ENCODE data around the gene TRPM3. TPM values are rescaled to one million over a fixed set of nuclear protein-coding genes. Genes with fewer than 3 reads are reported as not detected.

The TRPM3 gene
- total and polyA plus RNA-seq, 9 of the 15 experiments (the other 6 are each of a cell fraction or from before 2014, with no cell fraction given): 0.04 TPM; not detected in 8

GRCh38 chr9:70642341-70642740 is 479.1 kb downstream of the TRPM3 start:
- intact Hi-C loops (cut with micrococcal nuclease) (loop anchor here (5.0 kb wide), 1 partner anchor 285 kb away; no protein-coding TSS in a partner anchor), in situ Hi-C loops (cut with MboI) (no loop called here)
- no peaks in the 10 kb centered on the region for H3K9me1 ChIP-seq (ENCODE audit: control insufficient read depth, insufficient read depth, low read length)
- no peak overlapping the region for H2AFZ ChIP-seq (ENCODE audit: low read depth, low read length)
- POLR2A ChIA-PET: no interaction called here
- no peaks in the 10 kb centered on the region for H3K27me3 ChIP-seq (ENCODE audit: control insufficient read depth in 2 of 2, insufficient read depth in 2 of 2, low read length in 2 of 2)
- H3K9ac ChIP-seq (ENCODE audit: insufficient read depth in 1 of 2, low read depth in 2 of 2, low read length in 2 of 2): no peak overlapping the region
- no peaks in the 10 kb centered on the region for H3K79me2 ChIP-seq (ENCODE audit: control insufficient read depth, insufficient read depth, low read length)
- H3K36me3 ChIP-seq (ENCODE audit: control insufficient read depth, insufficient read depth, low read length): no peaks in the 10 kb centered on the region
- CTCF ChIA-PET (ENCODE audit: low intra/inter-chr PET ratio): no interaction called here
- TF ChIP-seq TAF1 (IDR thresholded peaks at IDR 0.05; ENCODE audit: control insufficient read depth, extremely low read depth, insufficient read depth, low read length, severe bottlenecking) (no peak), E2F8 (IDR thresholded peaks at IDR 0.05; ENCODE audit: low read depth, partially characterized antibody) (no peak), PRMT5 (CRISPR knock-in tag; IDR thresholded peaks at IDR 0.05) (no peak), GTF2B (IDR thresholded peaks at IDR 0.05; ENCODE audit: extremely low read depth, insufficient read length) (no peak), RFX7 (CRISPR knock-in tag; IDR thresholded peaks at IDR 0.05) (no peak), SAFB (IDR thresholded peaks at IDR 0.05; ENCODE audit: borderline replicate concordance, low read depth, low read length) (no peak), NELFE (IDR thresholded peaks at IDR 0.05; ENCODE audit: insufficient read depth, insufficient read length) (no peak), ATF4 (CRISPR knock-in tag; IDR thresholded peaks at IDR 0.05) (no peak), ILF3 (IDR thresholded peaks at IDR 0.05; ENCODE audit: borderline replicate concordance) (no peak), NFXL1 (CRISPR knock-in tag; IDR thresholded peaks at IDR 0.05) (no peak), ARNT (IDR thresholded peaks at IDR 0.05) (no peak), MYC (IDR thresholded peaks at IDR 0.05; ENCODE audit: low read depth, low read length) (no peak), MYC (CRISPR knock-in tag; IDR thresholded peaks at IDR 0.05; ENCODE audit: borderline replicate concordance, low read depth) (no peak), NFIX (CRISPR knock-in tag; IDR thresholded peaks at IDR 0.05; ENCODE audit: low read depth) (no peak), GATA2 (CRISPR knock-in tag; IDR thresholded peaks at IDR 0.05) (no peak), ZNF785 (CRISPR knock-in tag; IDR thresholded peaks at IDR 0.05) (no peak), FOS (IDR thresholded peaks at IDR 0.05; ENCODE audit: extremely low read depth, insufficient read length) (no peak), ZNF41 (CRISPR knock-in tag; conservative IDR thresholded peaks at IDR 0.05) (no peak), L3MBTL2 (IDR thresholded peaks at IDR 0.05) (no peak)
- no peak for DNase-seq (ENCODE audit: extremely low read depth in 1 of 4, low spot score in 3 of 4)
- H3K4me1 ChIP-seq (replicated peaks in 1 of 2; ENCODE audit: control insufficient read depth in 2 of 2, insufficient read depth in 2 of 2, low read length in 2 of 2): no peaks in the 10 kb centered on the region
- WGBS (ENCODE audit: insufficient coverage, low coverage, missing lambda C conversion rate): 0% methylated on average over 8 of the region's 8 CpGs
- H3K4me3 ChIP-seq: no peak overlapping the region
- H3K9me3 ChIP-seq (replicated peaks; ENCODE audit: control insufficient read depth, insufficient read depth, low read depth, low read length): no peaks in the 10 kb centered on the region
- H4K20me1 ChIP-seq (replicated peaks; ENCODE audit: control insufficient read depth, insufficient read depth, low read length): no peaks in the 10 kb centered on the region
- no peak for ATAC-seq
- FAIRE-seq: no peak
- H3K4me2 ChIP-seq (ENCODE audit: insufficient read depth, low read length): no peak overlapping the region
- no TSS peak for BruUV-seq (replicated peaks)
- no peak overlapping the region for H3K27ac ChIP-seq (ENCODE audit: extremely low read depth, low read depth, low read length)

Data from K562 (cell line).